DMS153 (cell line): ENCODE results near the gene CLCN1.
"Not testable (repeated sequence)": the region's sequence is repeated elsewhere in the genome, so short reads cannot be mapped to it uniquely, and the experiment has no call there.

Experiments used
- DNase-seq: peaks from one replicate; lab custom pipeline; 2025; lab: John Stamatoyannopoulos, UW

CLCN1 gene

DNA sequence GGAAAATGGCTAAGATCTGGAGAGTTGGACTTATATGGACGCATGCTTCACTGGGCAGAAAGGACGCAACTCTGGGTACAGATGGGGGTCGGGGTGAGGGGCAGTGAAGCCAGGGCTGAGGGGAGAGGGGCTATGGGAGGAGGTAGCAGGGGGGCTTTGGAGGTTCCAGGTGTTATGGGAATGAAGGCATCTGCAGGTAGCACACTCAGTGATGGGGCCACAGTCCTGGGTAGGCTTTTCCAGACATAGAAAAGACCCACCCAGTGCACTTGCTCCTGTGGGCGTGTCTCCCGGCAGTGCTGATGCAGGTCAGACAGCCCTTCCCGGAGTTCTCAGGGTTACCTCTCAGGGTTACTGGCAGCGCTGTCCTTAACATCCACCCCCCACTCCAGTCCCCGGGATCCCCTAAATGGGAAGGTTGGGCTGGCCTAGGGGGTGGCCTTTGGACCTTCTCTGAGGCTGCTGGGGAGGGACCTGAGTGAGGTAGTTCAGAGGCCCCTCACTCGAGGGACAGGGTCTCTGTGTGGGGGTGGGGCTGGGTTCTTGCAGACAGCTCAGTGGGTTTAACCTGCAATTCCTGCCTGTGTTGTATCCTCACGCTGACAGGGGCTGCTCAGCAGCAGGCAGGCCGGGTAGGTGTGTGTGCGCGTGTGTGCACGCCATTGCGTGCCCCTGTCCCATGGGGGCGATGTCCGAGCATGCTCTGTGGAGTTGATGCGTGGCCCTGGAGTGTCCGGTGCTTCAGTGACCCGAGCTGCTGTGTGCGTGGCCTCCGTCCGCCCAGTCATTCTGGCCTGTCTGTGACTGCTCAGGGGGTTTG lies 71.5 kb downstream of the CLCN1 start:
- no peak for DNase-seq

DNA sequence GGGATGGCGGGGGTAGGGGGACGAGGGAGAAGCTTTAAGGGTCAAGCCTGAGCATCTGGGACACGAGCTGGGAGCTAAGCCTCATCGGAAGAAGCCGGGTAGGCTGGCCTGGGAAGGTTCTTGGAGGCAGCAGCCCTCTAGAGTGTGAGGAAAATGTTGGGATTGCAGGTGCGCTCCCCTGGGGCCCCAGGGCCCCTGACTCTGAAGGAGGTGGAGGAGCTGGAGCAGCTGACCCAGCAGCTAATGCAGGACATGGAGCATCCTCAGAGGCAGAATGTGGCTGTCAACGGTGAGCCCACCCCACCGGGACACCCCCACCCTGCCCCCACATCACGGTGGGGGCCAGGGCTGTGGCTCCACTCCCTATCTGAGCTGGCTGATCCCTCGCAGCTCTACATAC lies 72.1 kb downstream of the CLCN1 start:
- no peak for DNase-seq

DNA sequence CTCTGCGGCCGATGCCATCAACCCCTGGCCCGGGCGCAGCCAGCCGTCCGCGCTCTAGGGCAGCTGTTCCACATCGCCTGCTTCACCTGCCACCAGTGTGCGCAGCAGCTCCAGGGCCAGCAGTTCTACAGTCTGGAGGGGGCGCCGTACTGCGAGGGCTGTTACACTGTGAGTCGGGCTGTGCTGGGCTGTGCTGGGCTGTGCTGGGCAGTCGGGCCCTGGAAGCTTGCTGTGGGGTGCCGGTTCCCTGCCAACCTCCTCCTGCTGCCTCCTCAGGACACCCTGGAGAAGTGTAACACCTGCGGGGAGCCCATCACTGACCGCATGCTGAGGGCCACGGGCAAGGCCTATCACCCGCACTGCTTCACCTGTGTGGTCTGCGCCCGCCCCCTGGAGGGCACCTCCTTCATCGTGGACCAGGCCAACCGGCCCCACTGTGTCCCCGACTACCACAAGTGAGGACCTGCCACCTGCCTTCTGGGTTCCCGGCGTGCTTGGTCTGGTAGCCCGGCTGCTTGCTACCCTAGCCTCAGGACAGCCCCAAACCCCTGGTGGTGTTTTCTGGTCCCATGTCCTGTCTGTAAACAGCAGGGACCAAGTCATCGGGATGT lies 72.7 kb downstream of the CLCN1 start:
- no peak for DNase-seq

DNA sequence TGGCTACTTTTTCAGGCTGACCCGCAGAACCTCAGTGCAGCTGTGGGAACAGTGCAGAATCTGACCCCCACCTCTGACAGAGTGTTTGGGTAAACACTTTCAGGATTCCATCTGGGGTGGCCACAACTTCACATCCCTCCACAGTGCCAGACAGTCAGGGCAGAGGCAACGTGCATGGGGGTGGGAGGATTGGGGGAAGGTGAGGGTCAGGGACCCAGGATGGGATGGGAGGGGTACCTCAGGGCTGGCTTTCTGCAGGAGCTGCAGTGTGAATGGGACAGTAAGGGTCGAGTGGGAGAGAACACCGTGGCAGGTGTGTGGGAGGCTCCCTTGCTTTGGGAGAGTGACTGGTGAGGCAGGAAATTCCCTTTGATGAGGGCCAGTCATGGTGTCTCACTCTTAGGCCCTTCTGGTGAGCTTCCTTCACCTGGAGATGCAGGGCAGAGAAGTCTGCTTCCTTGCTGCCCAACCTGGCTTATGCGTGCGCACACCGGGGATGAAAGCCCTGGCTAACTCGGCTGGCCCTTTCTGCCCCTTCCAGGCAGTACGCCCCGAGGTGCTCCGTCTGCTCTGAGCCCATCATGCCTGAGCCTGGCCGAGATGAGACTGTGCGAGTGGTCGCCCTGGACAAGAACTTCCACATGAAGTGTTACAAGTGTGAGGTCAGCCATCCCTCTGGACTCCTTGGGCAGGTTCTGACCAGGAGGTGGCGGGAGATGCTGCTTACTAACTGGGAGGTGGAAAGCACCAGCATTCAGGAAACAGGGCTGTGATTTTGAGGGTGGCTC lies 73.6 kb downstream of the CLCN1 start:
- DNase-seq, result no peak

DNA sequence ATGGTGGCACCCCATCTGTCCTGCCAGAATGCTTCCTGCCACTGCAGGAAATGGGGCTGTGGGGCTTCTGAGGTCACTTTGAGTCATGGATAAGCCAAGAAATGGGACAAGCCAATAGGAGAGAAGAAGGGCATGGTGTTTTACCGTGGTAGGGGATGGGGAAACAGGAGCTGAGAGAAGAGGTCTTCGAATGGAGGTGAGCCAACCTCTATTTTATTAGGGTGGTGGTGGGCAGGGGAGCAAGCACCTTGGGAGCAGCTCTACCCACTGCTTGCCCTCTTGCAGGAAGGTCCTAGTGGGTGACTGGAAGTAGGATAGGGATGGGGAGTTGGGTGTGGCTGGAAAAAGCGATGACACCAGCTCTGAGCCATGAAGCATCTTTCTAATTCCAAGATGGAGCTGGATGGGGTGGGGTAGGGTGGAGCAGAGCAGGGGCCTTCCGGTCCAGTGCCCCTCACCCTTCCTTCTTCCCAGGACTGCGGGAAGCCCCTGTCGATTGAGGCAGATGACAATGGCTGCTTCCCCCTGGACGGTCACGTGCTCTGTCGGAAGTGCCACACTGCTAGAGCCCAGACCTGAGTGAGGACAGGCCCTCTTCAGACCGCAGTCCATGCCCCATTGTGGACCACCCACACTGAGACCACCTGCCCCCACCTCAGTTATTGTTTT lies 74.3 kb downstream of the CLCN1 start:
- DNase-seq, result no peak

DNA sequence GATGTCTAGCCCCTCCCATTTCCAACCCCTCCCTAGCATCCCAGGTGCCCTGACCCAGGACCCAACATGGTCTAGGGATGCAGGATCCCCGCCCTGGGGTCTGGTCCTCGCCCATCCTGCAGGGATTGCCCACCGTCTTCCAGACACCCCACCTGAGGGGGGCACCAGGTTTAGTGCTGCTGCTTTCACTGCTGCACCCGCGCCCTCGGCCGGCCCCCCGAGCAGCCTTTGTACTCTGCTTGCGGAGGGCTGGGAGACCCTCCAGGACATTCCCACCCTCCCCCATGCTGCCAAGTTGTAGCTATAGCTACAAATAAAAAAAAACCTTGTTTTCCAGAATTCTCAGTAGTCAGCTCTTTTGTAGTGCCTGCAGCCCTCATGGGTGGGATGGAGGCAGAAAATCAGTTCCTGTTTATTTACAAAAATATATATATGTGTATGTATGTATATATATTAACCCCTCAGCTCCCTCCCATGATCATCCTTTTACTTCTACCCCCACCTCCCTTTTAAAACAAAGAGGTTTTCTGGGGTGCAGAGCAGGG lies 74.9 kb downstream of the CLCN1 start:
- DNase-seq, result no peak

DNA sequence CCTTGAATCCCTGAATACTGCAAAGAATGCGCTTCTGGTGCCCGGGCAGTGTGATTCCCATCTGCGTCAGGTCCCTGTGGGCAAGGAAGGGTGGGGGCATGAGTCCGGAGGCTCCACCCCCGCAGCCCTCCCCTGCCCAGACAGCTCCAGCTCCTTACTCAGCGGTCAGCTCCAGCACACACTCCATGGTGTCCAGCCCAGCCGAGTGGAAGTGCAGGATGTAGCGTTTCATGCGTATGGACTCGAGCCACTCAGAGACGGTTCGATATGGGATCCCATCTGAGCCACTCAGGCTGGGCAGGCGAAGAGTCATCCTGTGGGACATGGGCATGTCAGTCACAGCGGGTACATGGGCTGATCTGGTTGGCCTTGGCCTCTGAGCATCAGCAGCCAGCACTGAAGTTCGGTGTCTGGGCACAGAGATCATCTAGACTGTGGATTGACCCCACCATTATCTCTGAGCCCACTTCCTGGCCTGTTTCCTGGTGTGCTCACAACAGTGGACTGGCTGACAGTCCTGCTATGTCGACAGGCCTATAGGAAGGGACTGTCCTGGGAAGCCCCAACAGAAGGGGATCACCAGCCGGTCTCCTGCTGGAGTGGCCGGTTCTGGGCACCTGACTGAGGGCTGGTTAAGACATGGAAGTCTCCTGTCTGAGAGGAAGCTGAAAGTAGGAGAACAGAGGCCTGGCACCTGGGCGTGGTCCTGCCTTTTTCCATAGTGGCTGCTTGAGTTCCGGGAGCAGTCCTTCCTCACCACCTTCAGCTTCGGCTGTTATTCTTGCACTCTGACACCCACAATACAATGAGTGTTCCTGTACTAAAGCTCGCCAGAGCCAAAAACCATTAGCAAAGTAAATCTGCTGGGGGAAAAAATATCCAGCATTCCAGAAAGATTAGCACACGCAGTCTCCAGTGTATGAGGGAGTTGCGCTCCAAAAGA lies 75.8 kb downstream of the CLCN1 start:
- DNase-seq, result no peak

DNA sequence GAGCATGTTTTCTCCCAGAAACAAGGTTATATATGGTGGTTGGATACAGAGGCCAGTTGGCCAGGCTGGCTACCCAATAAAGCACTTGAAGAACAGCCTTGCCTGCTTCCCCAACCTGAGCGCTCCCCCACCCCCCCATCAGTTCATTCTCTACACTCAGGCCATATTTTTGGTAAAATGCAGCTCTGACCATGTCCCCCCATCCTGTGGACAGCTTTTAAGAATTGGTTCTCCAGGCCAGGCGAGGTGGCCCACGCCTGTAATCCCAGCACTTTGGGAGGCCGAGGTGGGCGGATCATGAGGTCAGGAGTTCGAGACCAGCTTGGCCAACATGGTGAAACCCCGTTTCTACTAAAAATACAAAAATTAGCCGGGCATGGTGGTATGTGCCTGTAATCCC lies 76.5 kb downstream of the CLCN1 start:
- DNase-seq, result not testable (repeated sequence)

DNA sequence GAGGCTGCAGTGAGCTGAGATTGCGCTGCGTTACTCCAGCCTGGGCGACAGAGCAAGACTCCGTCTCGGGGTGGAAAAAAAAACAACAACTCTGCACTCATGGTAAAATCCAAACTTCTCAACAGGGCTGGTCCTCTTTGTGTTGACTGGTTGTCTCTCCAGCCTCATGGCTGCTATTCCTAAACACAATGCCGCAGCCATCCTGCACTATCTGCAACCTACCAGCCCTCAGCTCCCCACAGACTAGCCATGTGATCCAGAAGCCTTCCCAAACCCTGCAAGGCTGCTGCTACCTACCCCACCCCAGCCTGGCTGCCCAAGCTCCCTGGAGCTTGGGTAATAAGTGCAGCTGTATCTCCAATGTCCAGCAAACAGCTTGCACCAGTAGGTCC lies 77.0 kb downstream of the CLCN1 start:
- no peak for DNase-seq

DNA sequence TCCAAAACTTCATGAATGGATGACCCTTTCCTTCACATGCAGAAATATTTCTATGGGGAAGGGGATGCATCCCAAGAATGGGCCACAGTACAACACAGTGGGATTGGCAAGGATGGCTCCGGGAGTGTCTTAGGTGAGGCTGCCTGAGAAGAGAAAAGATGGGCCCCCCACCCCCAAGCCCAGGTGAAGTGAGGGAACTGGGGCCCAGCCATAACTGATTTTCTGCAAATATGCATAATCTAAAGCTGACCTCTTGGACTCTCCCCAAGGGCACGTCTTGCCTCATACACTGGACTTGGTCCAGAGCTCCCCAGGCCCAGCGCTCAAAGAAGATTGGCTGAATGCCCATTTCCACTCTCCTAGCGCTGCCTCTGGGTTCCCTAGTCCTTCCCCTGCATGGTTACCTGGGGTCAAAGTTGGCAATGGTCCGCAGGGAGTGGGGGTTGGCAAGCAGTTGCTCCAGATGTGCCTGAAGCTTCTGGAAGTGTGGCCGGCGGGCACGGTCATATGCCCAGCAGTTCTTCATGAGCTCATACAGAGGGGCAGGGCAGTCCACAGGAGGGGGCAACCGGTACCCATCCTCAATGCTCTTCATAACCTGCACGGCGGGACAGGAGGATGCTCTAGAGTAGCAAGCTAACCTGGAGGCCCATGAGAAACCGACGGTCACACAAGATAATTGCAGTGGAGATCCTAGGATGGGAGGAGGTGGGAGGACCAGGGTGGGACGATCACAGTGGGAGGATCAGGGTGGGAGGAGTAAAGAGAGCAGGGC lies 77.5 kb downstream of the CLCN1 start:
- DNase-seq, result no peak

DNA sequence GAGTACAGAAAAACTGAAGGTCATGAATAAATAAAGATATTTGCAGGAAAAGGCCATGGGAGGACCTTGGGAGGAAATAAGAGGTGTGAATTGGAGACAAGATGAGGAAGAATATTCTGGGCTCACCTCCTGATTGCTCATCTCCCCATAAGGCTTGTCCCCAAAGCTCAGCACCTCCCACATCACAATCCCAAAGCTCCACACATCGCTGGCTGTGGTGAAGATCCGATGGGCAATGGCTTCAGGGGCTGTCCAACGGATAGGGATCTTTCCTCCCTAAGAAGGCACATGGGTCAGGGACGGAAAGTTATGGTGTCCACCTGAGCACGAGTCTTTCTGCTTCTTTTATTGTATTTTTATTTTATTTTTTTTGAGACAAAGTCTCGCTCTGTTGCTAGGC lies 78.2 kb downstream of the CLCN1 start:
- DNase-seq, result no peak

DNA sequence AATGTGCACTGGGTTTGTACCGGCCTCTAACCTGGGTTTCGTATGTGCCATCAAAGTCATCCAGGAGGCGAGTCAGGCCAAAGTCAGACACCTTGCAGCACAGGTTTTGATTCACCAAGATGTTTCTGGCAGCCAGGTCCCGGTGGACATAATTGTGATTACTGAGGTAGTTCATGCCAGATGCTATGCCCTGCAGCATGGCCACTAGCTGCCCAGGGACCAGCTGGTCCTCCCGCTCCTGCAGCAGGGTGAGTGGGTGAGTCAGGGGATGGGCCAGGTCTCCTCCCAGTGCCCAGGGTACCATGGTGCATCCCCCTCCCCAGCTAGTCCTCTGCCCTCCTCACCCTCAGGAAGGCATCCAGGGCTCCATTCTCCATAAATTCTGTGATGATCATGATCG lies 78.9 kb downstream of the CLCN1 start:
- DNase-seq, result no peak

DNA sequence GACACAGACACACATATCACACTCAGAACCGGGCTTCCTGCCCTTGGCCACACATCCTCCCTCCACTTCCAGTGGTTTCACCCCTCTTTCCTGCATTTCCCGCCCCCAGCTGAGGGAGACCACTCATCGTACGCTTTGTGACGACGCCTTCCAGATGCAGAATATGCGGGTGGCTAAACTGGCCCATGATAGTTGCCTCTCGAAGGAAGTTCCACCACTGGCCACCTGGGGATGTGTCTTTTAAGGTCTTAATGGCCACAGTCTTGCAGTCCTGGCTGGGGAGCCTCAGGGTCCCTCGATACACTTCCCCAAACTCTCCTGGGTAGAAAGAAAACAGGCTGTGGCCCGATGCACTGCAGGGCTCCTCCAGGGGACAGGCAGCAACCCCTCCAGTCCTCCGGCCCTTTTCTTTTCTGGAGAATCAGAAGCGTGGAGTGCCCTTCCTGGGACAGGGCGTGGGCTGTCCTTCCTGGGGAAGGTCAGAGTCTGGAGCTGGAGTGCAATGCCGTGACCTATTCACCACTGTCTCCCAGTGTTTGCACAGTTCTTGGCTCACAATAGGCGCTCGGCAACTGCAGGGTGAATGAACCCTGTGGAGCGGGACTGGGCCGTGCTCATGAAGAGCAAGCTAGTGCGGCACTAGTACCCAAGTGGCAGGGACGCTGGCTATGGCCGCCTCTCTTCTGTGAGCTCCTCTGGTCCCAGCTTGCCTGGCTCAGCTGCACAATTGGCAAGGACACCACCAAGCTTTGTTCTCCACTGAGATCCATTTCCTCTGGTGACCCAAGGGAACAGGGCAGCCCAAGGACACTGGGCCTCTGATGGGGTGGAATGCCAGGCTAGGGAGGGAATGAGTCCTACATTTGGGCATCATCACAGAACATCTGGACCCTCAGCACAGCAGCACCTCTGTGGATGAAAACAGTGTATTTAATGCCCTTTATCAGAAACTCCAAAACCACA lies 79.6 kb downstream of the CLCN1 start:
- peak; percentile 22 for DNase-seq

DNA sequence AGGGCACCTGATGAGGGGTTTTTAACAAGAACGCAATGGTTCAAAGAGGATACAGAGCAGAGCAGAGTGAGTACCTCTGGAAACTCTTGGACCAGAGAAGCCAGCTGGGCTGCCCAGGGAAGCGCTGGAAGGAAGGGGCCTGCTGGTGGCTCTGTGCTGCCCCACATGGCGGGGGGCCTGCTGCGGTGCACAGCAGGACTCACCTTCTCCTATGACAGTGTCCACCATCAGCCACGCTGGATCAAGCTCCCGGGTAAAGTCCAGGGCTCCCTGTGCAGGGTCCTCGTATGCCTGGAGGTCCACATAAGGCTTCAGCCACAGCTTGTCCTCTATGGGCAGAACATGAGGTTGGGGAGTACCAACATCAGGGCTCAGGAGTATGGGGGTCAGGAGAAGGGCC lies 80.3 kb downstream of the CLCN1 start:
- no peak for DNase-seq

DNA sequence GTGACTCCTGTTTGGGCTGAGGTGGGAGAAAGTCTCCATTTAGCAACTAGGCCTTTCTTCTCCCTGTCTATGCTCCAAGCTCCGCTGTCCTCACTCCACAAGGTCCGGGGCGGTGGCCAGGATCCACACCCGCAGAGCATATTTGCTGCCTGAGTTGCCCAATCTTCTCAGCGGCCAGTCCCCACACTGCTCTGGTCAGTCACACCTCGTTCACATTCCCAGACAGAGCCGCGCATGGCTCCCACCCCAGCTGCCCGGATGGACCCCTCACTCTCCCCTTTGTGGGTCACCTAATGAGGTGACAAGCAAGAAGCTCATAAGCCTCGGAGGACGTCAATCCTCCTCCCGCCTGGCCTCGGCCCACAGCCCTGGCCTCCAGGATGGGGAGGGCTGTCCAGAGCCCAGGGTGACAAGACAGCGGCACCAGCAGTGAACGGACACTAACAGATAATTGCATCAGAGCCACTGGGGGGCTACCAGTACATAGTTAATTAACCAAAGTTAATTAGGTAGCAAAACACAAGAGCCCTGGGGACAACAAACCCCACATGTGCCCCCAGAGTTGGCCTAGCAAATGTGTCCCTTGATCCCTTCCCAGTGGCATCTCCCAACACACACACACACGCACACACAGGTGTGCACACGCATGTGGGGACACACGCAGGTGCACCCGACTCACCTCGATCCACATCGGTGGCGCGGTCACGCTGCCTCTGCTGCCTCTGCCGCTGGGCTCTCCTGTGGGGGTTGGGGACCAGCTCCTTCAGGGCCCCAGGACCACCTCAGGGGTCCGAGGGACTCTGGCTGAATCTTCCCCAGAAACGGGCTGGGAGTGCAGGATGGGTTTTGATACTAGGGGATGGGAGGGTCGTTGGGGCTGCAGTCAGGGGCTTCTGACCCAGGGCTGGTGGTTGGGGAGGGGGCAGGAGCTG lies 81.0 kb downstream of the CLCN1 start:
- DNase-seq, result no peak

DNA sequence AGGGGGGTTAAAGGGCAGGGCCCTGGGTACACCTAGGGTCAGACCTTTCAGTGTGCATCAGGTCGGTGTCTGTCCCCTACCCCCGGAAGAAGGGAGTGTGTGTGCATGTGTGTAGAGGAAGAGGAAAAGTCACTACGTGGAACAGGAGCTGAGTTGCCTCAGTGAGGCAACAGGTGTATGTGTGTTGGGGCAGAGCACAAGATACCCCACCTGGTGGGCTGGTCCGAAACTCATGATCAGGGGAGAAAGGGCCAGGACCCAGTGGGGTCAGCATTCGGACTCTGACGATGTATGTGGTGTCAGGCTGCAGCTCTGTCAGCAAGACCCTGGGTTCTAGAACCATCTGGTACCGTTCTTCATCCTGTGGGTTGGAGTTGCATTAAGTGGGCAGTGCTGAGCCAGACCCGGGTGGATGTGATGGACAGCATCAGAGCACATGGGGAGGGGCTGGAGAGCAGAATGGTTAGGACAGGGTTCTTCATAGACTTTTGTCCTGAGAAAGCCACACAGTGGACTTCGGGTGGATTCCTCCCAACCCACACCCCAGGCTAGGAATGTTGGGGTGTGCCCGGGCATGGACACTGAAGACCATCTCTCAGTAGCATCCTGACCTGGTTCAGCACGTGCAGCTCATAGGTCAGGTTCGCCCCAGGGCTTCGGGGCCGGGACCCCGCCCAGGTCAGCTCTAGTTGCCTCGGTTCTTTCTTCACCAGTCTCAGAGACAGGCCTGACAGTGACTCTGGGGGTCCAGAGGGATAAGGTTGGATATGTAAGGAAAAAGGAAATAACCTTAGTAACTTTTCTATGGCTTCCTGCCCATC lies 82.0 kb downstream of the CLCN1 start:
- DNase-seq, result no peak

DNA sequence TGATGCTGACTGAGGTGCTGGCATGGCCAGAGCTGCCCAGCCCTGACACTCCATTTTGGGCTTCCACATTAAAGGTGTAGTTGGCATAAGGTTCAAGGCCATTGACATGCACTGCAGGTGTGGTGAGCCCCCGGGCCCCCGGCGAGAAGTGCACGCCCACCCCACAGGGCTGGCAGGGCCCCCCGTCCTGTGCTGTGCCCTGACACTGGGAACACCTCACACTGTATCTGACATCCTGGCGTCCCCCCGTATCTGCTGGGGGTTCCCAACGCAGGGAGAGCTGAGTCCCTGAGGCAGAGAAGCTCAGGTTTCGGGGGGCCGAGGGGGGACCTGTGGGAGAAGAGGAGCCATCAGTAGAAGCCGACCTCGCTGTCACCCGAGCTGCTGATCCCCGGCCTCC lies 82.7 kb downstream of the CLCN1 start:
- no peak for DNase-seq
